HEK293T (cell line): ENCODE data around the gene CRYBA2.

Source experiments
- CTCF ChIA-PET: fragments of 350-600 bp; formaldehyde crosslinking; extraction: SDS; loops from one replicate; lab custom pipeline; 2021; ENCODE audit warnings: antibody characterized with exemption, inconsistent platforms; lab: Yijun Ruan, JAX
- POLR2A ChIA-PET: fragments of 350-600 bp; formaldehyde crosslinking; extraction: SDS; loops from one replicate; lab custom pipeline; 2020; ENCODE audit warnings: antibody characterized with exemption, inconsistent platforms; lab: Yijun Ruan, JAX
- DNase-seq: peaks from one replicate; pipeline ENCODE4 v3.0.0; 2012; ENCODE audit warnings: mixed read lengths; ENCODE audit errors: extremely low spot score
- ARNT ChIP-seq: fragments of 450-650 bp; IDR thresholded peaks from 2 replicates; pipeline ENCODE4 v1.6.1; 2017; ENCODE audit warnings: mild to moderate bottlenecking
- BHLHE40 ChIP-seq: fragments of 450-650 bp; IDR thresholded peaks from 2 replicates; pipeline ENCODE4 v1.6.1; 2016; ENCODE audit warnings: mild to moderate bottlenecking, moderate library complexity, borderline replicate concordance
- CTBP1 ChIP-seq: fragments of 450-650 bp; IDR thresholded peaks from 2 replicates; pipeline ENCODE4 v1.6.1; 2016; ENCODE audit warnings: borderline replicate concordance
- ELF4 ChIP-seq: fragments of 450-650 bp; IDR thresholded peaks from 2 replicates; pipeline ENCODE4 v1.6.1; 2017; ENCODE audit warnings: antibody characterized with exemption
- FOXA1 ChIP-seq: fragments of 450-650 bp; IDR thresholded peaks from 2 replicates; pipeline ENCODE4 v1.6.1; 2016; ENCODE audit warnings: mild to moderate bottlenecking
- FOXK2 ChIP-seq: fragments of 450-650 bp; IDR thresholded peaks from 2 replicates; pipeline ENCODE4 v1.6.1; 2016; ENCODE audit warnings: mild to moderate bottlenecking
- FOXM1 ChIP-seq: fragments of 450-650 bp; IDR thresholded peaks from 2 replicates; pipeline ENCODE4 v1.6.1; 2017; ENCODE audit warnings: mild to moderate bottlenecking, borderline replicate concordance
- L3MBTL2 ChIP-seq: fragments of 450-650 bp; conservative IDR thresholded peaks from 2 replicates; pipeline ENCODE4 v1.6.1; 2016; ENCODE audit warnings: mild to moderate bottlenecking
- LEF1 ChIP-seq: fragments of 450-650 bp; IDR thresholded peaks from 2 replicates; pipeline ENCODE4 v1.6.1; 2017; ENCODE audit warnings: mild to moderate bottlenecking, borderline replicate concordance
- NFRKB ChIP-seq: fragments of 450-650 bp; IDR thresholded peaks from 2 replicates; pipeline ENCODE4 v1.6.1; 2016; ENCODE audit warnings: mild to moderate bottlenecking, moderate library complexity
- PKNOX1 ChIP-seq: fragments of 450-650 bp; IDR thresholded peaks from 2 replicates; pipeline ENCODE4 v1.6.1; 2016
- SP1 ChIP-seq: fragments of 450-650 bp; IDR thresholded peaks from 2 replicates; pipeline ENCODE4 v1.6.1; 2017
- SUZ12 ChIP-seq: fragments of 450-650 bp; IDR thresholded peaks from 2 replicates; pipeline ENCODE4 v1.6.1; 2016; ENCODE audit warnings: mild to moderate bottlenecking
- TARDBP ChIP-seq: fragments of 450-650 bp; IDR thresholded peaks from 2 replicates; pipeline ENCODE4 v1.6.1; 2016
- ZNF384 ChIP-seq: fragments of 450-650 bp; IDR thresholded peaks from 2 replicates; pipeline ENCODE4 v1.6.1; 2016

Gene CRYBA2

GRCh38 chr2:218961229-218961628 lies 32.0 kb downstream of the CRYBA2 start:
- no peak for DNase-seq
- POLR2A ChIA-PET = no interaction called here
- CTCF ChIA-PET = interaction anchor here (0.7 kb wide), 1 partner anchor 51 kb away, joined by 3 read pairs; no protein-coding TSS in a partner anchor
- TF ChIP-seq TARDBP (no peak), PKNOX1 (no peak), ELF4 (no peak), FOXK2 (no peak), L3MBTL2 (no peak), NFRKB (no peak), LEF1 (no peak), FOXA1 (no peak), SUZ12 (no peak), FOXM1 (no peak)

GRCh38 chr2:218960309-218961165 lies 32.7 kb downstream of the CRYBA2 start:
- TF ChIP-seq ARNT (no peak), LEF1 (no peak), L3MBTL2 (no peak), FOXK2 (no peak), CTBP1 (no peak), SUZ12 (no peak), TARDBP (no peak), SP1 (no peak), ZNF384 (no peak)
- DNase-seq = no peak
- CTCF ChIA-PET = interaction anchor here (1.5 kb wide), 1 partner anchor 63 kb away, joined by 7 read pairs; no protein-coding TSS in a partner anchor
- POLR2A ChIA-PET = no interaction called here

- ChIA-PET CTCF (interaction anchor here (0.6 to 1.5 kb wide), 3 partner anchors 20 to 76 kb away, joined by 3 to 7 read pairs (median 4); no protein-coding TSS in a partner anchor), POLR2A (interaction anchor here (0.7 to 1.3 kb wide), 8 partner anchors 8 to 217 kb away, joined by 3 to 5 read pairs (median 4); partner anchors contain the start of gene CNPPD1)
- DNase-seq = no peak
- TF ChIP-seq L3MBTL2 = no peak
- no peak for TF ChIP-seq PKNOX1
- no peak for TF ChIP-seq FOXM1
- TF ChIP-seq ARNT = no peak
- no peak for TF ChIP-seq ZNF384
- no peak for TF ChIP-seq TARDBP
- TF ChIP-seq NFRKB = no peak
- TF ChIP-seq SP1 = no peak
- no peak for TF ChIP-seq BHLHE40
Observed at GRCh38 chr2:218959761-218960308, 33.4 kb downstream of the CRYBA2 start.

- no peak for TF ChIP-seq ARNT
- TF ChIP-seq PKNOX1 = peak; percentile 99
- TF ChIP-seq ELF4 = no peak
- POLR2A ChIA-PET = interaction anchor here (0.7 to 1.3 kb wide), 8 partner anchors 9 to 217 kb away, joined by 3 to 5 read pairs (median 4); partner anchors contain the start of gene CNPPD1
- CTCF ChIA-PET = interaction anchor here (0.6 to 1.5 kb wide), 4 partner anchors 21 to 246 kb away, joined by 3 to 7 read pairs (median 4); no protein-coding TSS in a partner anchor
- DNase-seq = peak; percentile 99
Observed at GRCh38 chr2:218959141-218959731, 34.0 kb downstream of the CRYBA2 start, which contains the start of gene CDK5R2. Gene CDK5R2 (plus strand): TSS chr2:218959666. CDS start chr2:218959821, 155 bp downstream.

GRCh38 chr2:218958276-218958675 lies 34.9 kb downstream of the CRYBA2 start:
- CTCF ChIA-PET = no interaction called here

GRCh38 chr2:218957671-218958070 lies 35.6 kb downstream of the CRYBA2 start:
- ChIA-PET POLR2A (no interaction called here), CTCF (no interaction called here)
- TF ChIP-seq SP1 = no peak
- no peak for TF ChIP-seq CTBP1
- TF ChIP-seq SUZ12 = no peak
- TF ChIP-seq PKNOX1 = no peak
- no peak for TF ChIP-seq L3MBTL2
- TF ChIP-seq NFRKB = no peak
- no peak for TF ChIP-seq FOXA1
- no peak for TF ChIP-seq FOXM1
- no peak for TF ChIP-seq TARDBP
- no peak for DNase-seq

More at GRCh38 chr2:218958276-218958675, 34.9 kb downstream of the CRYBA2 start:
- POLR2A ChIA-PET = no interaction called here
- no peak for TF ChIP-seq NFRKB
- no peak for TF ChIP-seq TARDBP
- no peak for TF ChIP-seq SP1
- DNase-seq = no peak
